ENCODE data around the gene YEATS4. TPM values are rescaled to one million over a fixed set of nuclear protein-coding genes. Genes with fewer than 3 reads are reported as not detected.

YEATS4 gene
- total RNA-seq, 1 experiment from 2014 or later, result 48.4 TPM

DNA sequence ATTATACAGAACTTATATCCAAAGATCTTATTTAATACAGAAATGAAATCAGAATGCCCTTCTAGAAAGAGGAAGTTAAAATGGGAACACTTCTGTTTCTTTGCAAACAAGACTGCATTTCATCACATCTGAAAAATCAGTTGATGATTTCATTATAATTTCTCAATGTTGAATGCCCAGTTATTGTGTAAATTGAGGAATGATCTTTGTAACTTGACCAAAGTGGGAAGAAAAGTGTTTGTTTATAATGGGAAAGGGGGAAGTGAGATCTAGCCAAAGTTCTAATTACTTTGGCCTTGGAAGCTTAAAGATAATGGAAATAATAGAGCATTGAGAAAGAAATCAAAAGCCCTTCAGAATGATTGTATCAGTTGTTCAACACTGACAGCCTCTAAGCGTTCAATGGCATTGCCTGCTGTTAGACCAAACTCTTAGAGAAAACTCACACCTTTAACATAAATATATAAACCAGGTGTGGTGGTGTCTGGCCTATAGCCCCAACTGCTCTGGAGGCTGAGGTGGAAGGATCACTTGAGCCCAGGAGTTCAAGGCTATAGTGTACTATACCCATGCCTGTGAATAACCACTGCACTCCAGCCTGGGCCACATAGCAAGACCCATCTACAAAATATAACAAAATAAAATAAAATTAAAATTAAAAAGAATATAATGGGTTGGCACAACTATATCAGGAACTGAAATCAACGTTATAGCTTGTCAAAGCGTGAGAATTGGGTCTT, 21.3 kb upstream of the YEATS4 start:
- in situ Hi-C loops (cut with HindIII; ENCODE audit: low pct_unique_long_range_greater_than_20kb, low sequenced_read_pairs), result no loop called here
- DNase-seq (ENCODE audit: low read depth, low spot score), result no peak

DNA sequence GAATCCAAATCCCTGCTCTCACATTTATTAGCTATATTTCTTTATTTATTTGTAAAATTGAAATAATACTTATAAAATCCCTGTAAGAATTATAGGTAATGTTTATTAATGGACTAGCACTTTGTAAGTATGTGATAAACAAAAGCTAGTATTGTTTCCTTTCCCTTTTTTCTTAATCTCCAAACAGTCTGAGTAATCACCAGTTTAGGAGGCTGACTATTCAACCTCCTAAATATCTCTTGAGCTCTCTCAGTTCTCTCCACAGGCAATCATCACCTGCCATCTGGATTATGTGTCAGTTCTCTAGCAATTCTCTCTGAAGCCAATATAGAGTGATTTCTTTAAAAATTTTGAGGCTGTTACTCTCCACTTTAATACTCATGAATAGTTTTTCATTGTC, 20.6 kb upstream of the YEATS4 start:
- DNase-seq (ENCODE audit: low read depth, low spot score), result no peak
- in situ Hi-C loops (cut with HindIII; ENCODE audit: low pct_unique_long_range_greater_than_20kb, low sequenced_read_pairs), result no loop called here

- DNase-seq (ENCODE audit: low read depth, low spot score), result no peak
- in situ Hi-C loops (cut with HindIII; ENCODE audit: low pct_unique_long_range_greater_than_20kb, low sequenced_read_pairs), result no loop called here
Observed at GRCh38 chr12:69339999-69340398, 19.5 kb upstream of the YEATS4 start.

DNA sequence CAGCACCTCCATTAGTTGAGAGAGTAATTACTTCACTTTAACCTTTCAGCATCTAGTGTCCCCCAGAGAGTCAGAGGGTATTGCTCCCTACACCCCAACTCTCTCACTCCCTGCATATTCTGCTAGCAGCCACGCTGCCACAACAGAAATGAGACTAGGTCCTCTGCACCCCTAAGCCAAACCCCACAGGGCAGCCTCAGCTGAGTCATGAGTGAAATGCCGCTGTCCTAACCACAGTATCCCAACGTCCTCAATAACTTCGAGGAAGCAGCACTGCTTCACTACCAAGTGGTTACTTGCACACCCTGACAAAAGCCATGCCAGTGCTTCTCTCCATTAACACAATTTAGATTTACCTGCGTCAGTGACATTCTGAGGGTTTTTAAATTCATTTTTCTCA, 18.2 kb upstream of the YEATS4 start:
- in situ Hi-C loops (cut with HindIII; ENCODE audit: low pct_unique_long_range_greater_than_20kb, low sequenced_read_pairs), result no loop called here
- no peak for DNase-seq (ENCODE audit: low read depth, low spot score)

- no peak for DNase-seq (ENCODE audit: low read depth, low spot score)
- in situ Hi-C loops (cut with HindIII; ENCODE audit: low pct_unique_long_range_greater_than_20kb, low sequenced_read_pairs), result no loop called here
Observed at GRCh38 chr12:69342421-69342820, 17.1 kb upstream of the YEATS4 start.

DNA sequence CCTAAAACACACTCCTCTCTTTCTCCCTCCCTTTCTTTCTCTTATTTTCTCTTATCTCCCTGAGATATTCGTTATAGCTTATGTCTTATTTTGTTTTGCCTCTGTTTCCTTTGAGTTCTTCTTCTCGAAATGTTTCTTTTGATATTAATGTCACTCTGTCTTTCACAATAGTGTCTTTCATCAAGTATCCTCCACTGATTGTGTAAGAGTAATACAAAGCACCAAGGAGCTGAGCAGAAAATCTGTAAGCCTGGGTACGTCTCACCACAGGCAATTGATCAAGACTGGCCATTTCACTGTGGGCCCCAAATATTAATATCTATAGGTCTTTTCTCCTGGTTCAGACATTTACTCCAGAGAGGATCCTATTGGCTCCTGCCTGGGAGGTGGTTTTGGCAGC, 16.2 kb upstream of the YEATS4 start:
- DNase-seq (ENCODE audit: low read depth, low spot score), result peak; percentile 23
- in situ Hi-C loops (cut with HindIII; ENCODE audit: low pct_unique_long_range_greater_than_20kb, low sequenced_read_pairs), result no loop called here

GRCh38 chr12:69343885-69344612, 15.5 kb upstream of the YEATS4 start:
- in situ Hi-C loops (cut with HindIII; ENCODE audit: low pct_unique_long_range_greater_than_20kb, low sequenced_read_pairs), result no loop called here
- DNase-seq (ENCODE audit: low read depth, low spot score), result no peak

DNA sequence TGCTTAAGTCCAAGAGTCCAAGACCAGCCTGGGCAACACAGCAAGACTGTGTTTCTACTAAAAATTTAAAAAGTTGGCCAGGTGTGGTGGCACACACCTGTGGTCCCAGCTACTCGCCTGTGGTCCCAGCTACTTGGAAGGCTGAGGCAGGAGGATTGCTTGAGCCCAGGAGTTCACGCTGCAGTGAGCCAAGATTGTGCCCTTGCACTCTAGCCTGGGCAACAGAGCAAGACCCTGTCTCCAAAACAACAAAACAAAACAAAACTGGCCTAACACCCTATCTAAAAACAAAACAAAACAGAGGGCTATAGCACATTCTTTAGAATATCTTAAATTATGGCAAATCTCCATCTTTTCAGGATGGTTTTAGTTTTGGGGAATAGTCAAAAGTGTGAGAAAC, 14.5 kb upstream of the YEATS4 start:
- DNase-seq (ENCODE audit: low read depth, low spot score), result no peak
- in situ Hi-C loops (cut with HindIII; ENCODE audit: low pct_unique_long_range_greater_than_20kb, low sequenced_read_pairs), result no loop called here

- in situ Hi-C loops (cut with HindIII; ENCODE audit: low pct_unique_long_range_greater_than_20kb, low sequenced_read_pairs), result no loop called here
- no peak for DNase-seq (ENCODE audit: low read depth, low spot score)
Observed at GRCh38 chr12:69345742-69346141, 13.8 kb upstream of the YEATS4 start.

- in situ Hi-C loops (cut with HindIII; ENCODE audit: low pct_unique_long_range_greater_than_20kb, low sequenced_read_pairs), result no loop called here
Observed at GRCh38 chr12:69348162-69348938, 11.2 kb upstream of the YEATS4 start, which contains the start of gene LYZ. TSS of gene LYZ (plus strand) at chr12:69348381. CDS start at chr12:69348409, 28 bp downstream.

GRCh38 chr12:69350002-69350626, 9.4 kb upstream of the YEATS4 start:
- in situ Hi-C loops (cut with HindIII; ENCODE audit: low pct_unique_long_range_greater_than_20kb, low sequenced_read_pairs), result no loop called here
- DNase-seq (ENCODE audit: low read depth, low spot score), result no peak

More at GRCh38 chr12:69348162-69348938, 11.2 kb upstream of the YEATS4 start, which contains the start of gene LYZ:
- DNase-seq (ENCODE audit: low read depth, low spot score), result peak; percentile 13

DNA sequence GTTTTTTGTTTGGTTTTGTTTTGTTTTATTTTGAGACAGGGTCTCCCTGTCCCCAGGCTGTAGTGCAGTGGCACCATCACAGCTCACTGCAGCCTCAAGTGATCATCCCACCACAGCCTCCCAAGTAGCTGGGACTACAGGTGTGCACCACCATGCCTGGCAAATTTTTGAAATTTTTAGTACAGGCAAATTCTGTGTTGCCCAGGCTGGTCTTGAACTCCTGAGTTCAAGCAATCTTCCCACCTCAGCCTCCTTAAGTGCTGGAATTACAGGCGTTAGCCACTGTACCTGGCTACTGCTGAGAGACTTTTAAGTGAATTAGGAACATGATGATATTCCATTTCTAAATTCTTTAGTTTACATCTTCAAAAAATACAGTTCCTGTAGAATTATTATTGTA, 8.8 kb upstream of the YEATS4 start:
- in situ Hi-C loops (cut with HindIII; ENCODE audit: low pct_unique_long_range_greater_than_20kb, low sequenced_read_pairs), result no loop called here
- DNase-seq (ENCODE audit: low read depth, low spot score), result no peak

GRCh38 chr12:69351462-69352236, 7.9 kb upstream of the YEATS4 start:
- in situ Hi-C loops (cut with HindIII; ENCODE audit: low pct_unique_long_range_greater_than_20kb, low sequenced_read_pairs), result no loop called here
- DNase-seq (ENCODE audit: low read depth, low spot score), result no peak

GRCh38 chr12:69352904-69353303, 6.6 kb upstream of the YEATS4 start:
- in situ Hi-C loops (cut with HindIII; ENCODE audit: low pct_unique_long_range_greater_than_20kb, low sequenced_read_pairs), result no loop called here

GRCh38 chr12:69354172-69354555, 5.4 kb upstream of the YEATS4 start:
- DNase-seq (ENCODE audit: low read depth, low spot score), result no peak
- in situ Hi-C loops (cut with HindIII; ENCODE audit: low pct_unique_long_range_greater_than_20kb, low sequenced_read_pairs), result no loop called here

More at GRCh38 chr12:69352904-69353303, 6.6 kb upstream of the YEATS4 start:
- DNase-seq (ENCODE audit: low read depth, low spot score), result no peak

- no peak for DNase-seq (ENCODE audit: low read depth, low spot score)
- in situ Hi-C loops (cut with HindIII; ENCODE audit: low pct_unique_long_range_greater_than_20kb, low sequenced_read_pairs), result no loop called here
Observed at GRCh38 chr12:69354556-69355187, 4.9 kb upstream of the YEATS4 start.
